IPS-18a (cell line): ENCODE results near the gene FAM171A1.

Experiments used
- H3K27ac ChIP-seq: one replicate; pipeline ENCODE4 v1.5.1; 2013; ENCODE audit warnings: low read length
- H3K27me3 ChIP-seq: one replicate; pipeline ENCODE4 v1.6.1; 2013; ENCODE audit warnings: mild to moderate bottlenecking, low read length; ENCODE audit not compliant: control insufficient read depth, insufficient read depth
- H3K36me3 ChIP-seq: one replicate; pipeline ENCODE4 v1.6.1; 2013; ENCODE audit warnings: low read depth, low read length; ENCODE audit not compliant: control insufficient read depth
- H3K4me1 ChIP-seq: one replicate; pipeline ENCODE4 v1.6.1; 2013; ENCODE audit warnings: low read depth, low read length; ENCODE audit not compliant: control insufficient read depth
- H3K4me3 ChIP-seq: one replicate; pipeline ENCODE4 v1.5.1; 2013; ENCODE audit warnings: low read length
- H3K9ac ChIP-seq: one replicate; pipeline ENCODE4 v1.6.1; 2013; ENCODE audit warnings: mild to moderate bottlenecking, low read length, moderate library complexity
- H3K9me3 ChIP-seq: one replicate; pipeline ENCODE4 v1.6.1; 2013; ENCODE audit warnings: low read depth, low read length; ENCODE audit not compliant: control insufficient read depth

The FAM171A1 gene

GRCh38 chr10:15252396-15252795 lies 118.7 kb downstream of the FAM171A1 start:
- Histone ChIP-seq H3K9me3 (no peaks in the 10 kb centered on the region), H3K36me3 (no peaks in the 10 kb centered on the region), H3K4me1 (peaks cover 17% of the 10 kb centered on the region), H3K9ac (no peak overlapping the region), H3K27me3 (no peaks in the 10 kb centered on the region), H3K27ac (no peak overlapping the region), H3K4me3 (no peak overlapping the region)

GRCh38 chr10:15251791-15252380 lies 119.2 kb downstream of the FAM171A1 start:
- H3K36me3 ChIP-seq, result no peaks in the 10 kb centered on the region
- H3K9ac ChIP-seq, result no peak overlapping the region
- peaks cover 17% of the 10 kb centered on the region for H3K4me1 ChIP-seq
- no peaks in the 10 kb centered on the region for H3K27me3 ChIP-seq
- no peaks in the 10 kb centered on the region for H3K9me3 ChIP-seq
- H3K27ac ChIP-seq, result no peak overlapping the region
- no peak overlapping the region for H3K4me3 ChIP-seq

- H3K36me3 ChIP-seq, result no peaks in the 10 kb centered on the region
- no peak overlapping the region for H3K9ac ChIP-seq
- H3K9me3 ChIP-seq, result no peaks in the 10 kb centered on the region
- no peaks in the 10 kb centered on the region for H3K4me1 ChIP-seq
- no peak overlapping the region for H3K4me3 ChIP-seq
- H3K27ac ChIP-seq, result no peak overlapping the region
- no peaks in the 10 kb centered on the region for H3K27me3 ChIP-seq
These were observed 125.6 kb downstream of the FAM171A1 start for GRCh38 chr10:15245530-15245929.

- H3K36me3 ChIP-seq, result no peaks in the 10 kb centered on the region
- H3K27me3 ChIP-seq, result no peaks in the 10 kb centered on the region
- no peak overlapping the region for H3K4me3 ChIP-seq
These were observed 126.4 kb downstream of the FAM171A1 start for GRCh38 chr10:15244635-15245197.

GRCh38 chr10:15242261-15242840 lies 128.7 kb downstream of the FAM171A1 start:
- Histone ChIP-seq H3K36me3 (no peaks in the 10 kb centered on the region), H3K9ac (no peak overlapping the region), H3K4me3 (no peak overlapping the region)

More at GRCh38 chr10:15244635-15245197, 126.4 kb downstream of the FAM171A1 start:
- Histone ChIP-seq H3K27ac (no peak overlapping the region), H3K9ac (no peak overlapping the region), H3K4me1 (no peaks in the 10 kb centered on the region), H3K9me3 (no peaks in the 10 kb centered on the region)

GRCh38 chr10:15241306-15241705 lies 129.8 kb downstream of the FAM171A1 start:
- no peak overlapping the region for H3K27ac ChIP-seq
- H3K36me3 ChIP-seq, result no peaks in the 10 kb centered on the region
- H3K4me3 ChIP-seq, result no peak overlapping the region
- no peak overlapping the region for H3K9ac ChIP-seq
- no peaks in the 10 kb centered on the region for H3K4me1 ChIP-seq
- no peaks in the 10 kb centered on the region for H3K27me3 ChIP-seq
- H3K9me3 ChIP-seq, result no peaks in the 10 kb centered on the region

More at GRCh38 chr10:15242261-15242840, 128.7 kb downstream of the FAM171A1 start:
- Histone ChIP-seq H3K9me3 (no peaks in the 10 kb centered on the region), H3K27me3 (no peaks in the 10 kb centered on the region), H3K4me1 (no peaks in the 10 kb centered on the region), H3K27ac (no peak overlapping the region)

- no peaks in the 10 kb centered on the region for H3K4me1 ChIP-seq
- H3K36me3 ChIP-seq, result no peaks in the 10 kb centered on the region
- no peak overlapping the region for H3K4me3 ChIP-seq
- H3K9me3 ChIP-seq, result no peaks in the 10 kb centered on the region
- no peak overlapping the region for H3K27ac ChIP-seq
- no peak overlapping the region for H3K9ac ChIP-seq
- H3K27me3 ChIP-seq, result no peaks in the 10 kb centered on the region
These were observed 132.3 kb downstream of the FAM171A1 start for GRCh38 chr10:15238555-15239335.

- Histone ChIP-seq H3K36me3 (no peaks in the 10 kb centered on the region), H3K4me3 (no peak overlapping the region), H3K27ac (no peak overlapping the region), H3K27me3 (no peaks in the 10 kb centered on the region), H3K9me3 (no peaks in the 10 kb centered on the region), H3K9ac (no peak overlapping the region), H3K4me1 (no peaks in the 10 kb centered on the region)
These were observed 133.7 kb downstream of the FAM171A1 start for GRCh38 chr10:15237351-15237750.

GRCh38 chr10:15236340-15236739 lies 134.7 kb downstream of the FAM171A1 start:
- Histone ChIP-seq H3K4me1 (no peaks in the 10 kb centered on the region), H3K9ac (no peak overlapping the region), H3K4me3 (no peak overlapping the region), H3K27me3 (no peaks in the 10 kb centered on the region), H3K36me3 (no peaks in the 10 kb centered on the region), H3K9me3 (no peaks in the 10 kb centered on the region), H3K27ac (no peak overlapping the region)

- Histone ChIP-seq H3K9ac (no peak overlapping the region), H3K9me3 (no peaks in the 10 kb centered on the region), H3K4me1 (no peaks in the 10 kb centered on the region), H3K27ac (no peak overlapping the region), H3K27me3 (no peaks in the 10 kb centered on the region), H3K4me3 (no peak overlapping the region), H3K36me3 (no peaks in the 10 kb centered on the region)
These were observed 138.8 kb downstream of the FAM171A1 start for GRCh38 chr10:15232279-15232678.

- H3K27me3 ChIP-seq, result no peaks in the 10 kb centered on the region
- no peak overlapping the region for H3K27ac ChIP-seq
- H3K4me1 ChIP-seq, result no peaks in the 10 kb centered on the region
- H3K4me3 ChIP-seq, result no peak overlapping the region
- H3K9me3 ChIP-seq, result no peaks in the 10 kb centered on the region
- H3K36me3 ChIP-seq, result no peaks in the 10 kb centered on the region
- no peak overlapping the region for H3K9ac ChIP-seq
These were observed 139.7 kb downstream of the FAM171A1 start for GRCh38 chr10:15231426-15231825.
